GM19463 (cell line): ENCODE results near the gene UNC79.

ENCODE experiments used
- ATAC-seq: cut with Tn5 transposase; IDR thresholded peaks from one replicate; pipeline ENCODE4 v1.9.1; 2021; ENCODE audit warnings: mild to moderate bottlenecking, moderate library complexity; ENCODE audit not compliant: unreplicated experiment

The UNC79 gene

GRCh38 chr14:93705513-93706156 is 274.9 kb downstream of the UNC79 start:
- ATAC-seq = no peak

- ATAC-seq = no peak
Measured at GRCh38 chr14:93706360-93706955, 275.7 kb downstream of the UNC79 start.

- ATAC-seq = no peak
Measured at GRCh38 chr14:93707475-93707874, 276.7 kb downstream of the UNC79 start.

DNA sequence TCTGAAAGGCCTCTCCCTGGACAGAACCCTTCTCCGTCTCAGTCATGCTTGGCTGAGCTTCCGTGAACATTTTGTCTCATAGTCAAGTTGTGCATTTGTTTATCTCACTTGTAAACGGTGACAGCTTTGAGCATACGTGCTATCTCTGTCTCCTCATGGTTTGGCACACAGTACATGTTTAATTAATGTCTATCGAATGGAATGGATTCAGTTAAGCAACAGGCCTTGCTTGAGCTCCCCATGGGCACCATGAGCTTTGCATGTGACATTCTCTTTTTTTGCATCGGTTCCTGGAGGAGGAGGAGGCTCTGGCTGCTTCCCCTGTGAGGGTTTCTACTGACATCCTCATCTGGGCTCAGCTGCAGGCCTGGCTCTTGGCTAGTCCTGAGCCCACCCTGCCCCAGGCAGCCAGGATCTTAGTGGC is 277.6 kb downstream of the UNC79 start:
- ATAC-seq = no peak

DNA sequence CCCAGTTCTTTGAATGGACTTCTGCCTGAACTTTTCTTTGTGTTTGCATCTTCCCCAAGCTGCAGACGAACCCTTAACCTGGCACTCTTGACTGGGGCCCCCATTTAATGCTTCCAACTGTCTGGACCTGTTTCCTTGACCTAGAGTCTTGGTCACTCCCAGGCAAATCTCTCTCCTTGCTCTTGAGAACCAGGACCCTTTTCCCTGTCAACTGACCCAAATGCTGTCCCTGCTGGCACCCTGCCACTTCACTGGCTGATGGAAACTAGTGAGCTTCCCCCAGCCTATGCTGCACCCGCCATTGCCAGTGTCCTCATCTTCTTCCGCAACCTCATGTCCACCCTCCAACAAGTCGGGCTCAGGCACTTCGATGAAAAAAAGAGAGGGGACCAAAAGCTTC is 278.1 kb downstream of the UNC79 start:
- no peak for ATAC-seq

- ATAC-seq = no peak
Measured at GRCh38 chr14:93709249-93709648, 278.5 kb downstream of the UNC79 start.

- no peak for ATAC-seq
Measured at GRCh38 chr14:93712079-93712837, 281.5 kb downstream of the UNC79 start.

DNA sequence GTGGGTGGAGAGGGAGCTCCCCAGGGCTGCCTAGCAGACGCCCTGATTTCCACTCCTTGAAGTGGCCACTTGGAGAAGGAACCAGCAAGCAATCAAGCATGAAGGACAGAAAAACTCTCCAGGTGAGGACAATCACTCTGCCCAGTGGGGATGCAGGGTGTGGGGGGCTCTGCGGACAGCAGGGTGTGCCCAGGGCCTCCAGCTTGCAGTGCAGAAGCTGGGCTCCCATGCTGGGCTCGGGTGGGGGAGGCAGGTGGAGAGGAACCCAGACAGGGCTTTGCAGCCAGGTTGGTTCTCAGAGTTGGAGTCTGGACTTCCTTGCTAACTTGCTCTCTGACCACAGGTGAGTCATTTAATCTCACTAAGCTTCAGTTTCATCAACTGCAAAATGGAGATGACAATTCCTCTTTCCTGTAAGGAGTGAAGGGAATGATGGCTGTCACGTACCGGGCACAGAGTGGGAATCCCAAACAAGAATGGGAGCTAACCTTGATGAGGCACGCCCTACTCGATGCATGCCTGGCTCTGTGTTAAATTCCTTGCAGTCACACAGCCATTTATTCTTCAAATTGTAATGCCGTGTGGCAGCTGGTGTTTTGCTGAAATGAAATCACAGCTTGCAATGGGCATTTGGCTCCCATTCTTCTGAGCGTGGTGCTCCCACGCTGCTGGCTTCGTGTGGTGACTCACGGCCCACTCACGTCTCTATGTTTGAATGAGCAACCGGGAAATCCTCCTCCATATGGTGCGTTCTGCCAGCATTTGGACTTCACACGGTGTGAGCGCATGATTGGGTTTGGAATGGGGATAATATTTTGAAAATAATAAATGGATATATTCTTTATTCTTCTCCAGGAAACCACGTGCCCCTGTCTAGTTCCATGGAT is 282.3 kb downstream of the UNC79 start:
- ATAC-seq = no peak

DNA sequence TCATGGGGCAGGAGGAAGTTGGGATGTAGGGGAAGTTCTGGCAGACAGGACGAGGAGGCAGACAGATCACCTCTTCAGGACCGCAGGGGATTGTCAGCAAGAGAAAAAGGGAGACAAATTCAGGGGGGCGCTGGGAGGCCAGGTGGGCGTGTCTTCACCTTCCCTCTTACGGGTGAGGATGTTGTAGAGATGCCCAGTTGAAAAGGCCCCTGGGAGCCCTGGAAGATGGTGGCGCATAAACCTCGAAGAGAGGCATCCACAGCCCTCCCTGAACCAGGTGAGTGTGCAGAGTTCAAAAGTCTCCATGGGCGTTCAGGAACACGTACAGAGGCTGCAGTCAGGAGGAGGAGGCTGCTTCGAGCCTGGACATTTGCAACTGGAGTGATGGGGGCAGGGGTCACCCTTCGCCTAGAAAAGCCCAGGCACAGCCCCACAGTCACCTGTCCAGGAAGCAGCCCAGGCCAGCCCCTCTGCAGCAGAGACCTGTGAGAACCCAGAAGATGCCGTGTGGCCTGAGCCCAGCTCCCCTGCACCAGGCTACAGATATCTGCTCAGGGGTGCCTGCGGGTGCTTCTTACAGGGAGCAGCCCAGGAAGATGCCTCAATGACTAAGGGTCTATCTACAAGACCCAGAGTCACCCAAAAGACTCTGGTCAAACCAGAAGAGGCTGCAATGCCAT is 283.1 kb downstream of the UNC79 start:
- no peak for ATAC-seq

GRCh38 chr14:93714605-93715004 is 283.9 kb downstream of the UNC79 start:
- ATAC-seq = no peak

- no peak for ATAC-seq
Measured at GRCh38 chr14:93715279-93715927, 284.7 kb downstream of the UNC79 start.

- no peak for ATAC-seq
Measured at GRCh38 chr14:93716002-93716745, 285.4 kb downstream of the UNC79 start.

- no peak for ATAC-seq
Measured at GRCh38 chr14:93716746-93717667, 286.3 kb downstream of the UNC79 start.

- no peak for ATAC-seq
Measured at GRCh38 chr14:93717668-93718320, 287.1 kb downstream of the UNC79 start.

DNA sequence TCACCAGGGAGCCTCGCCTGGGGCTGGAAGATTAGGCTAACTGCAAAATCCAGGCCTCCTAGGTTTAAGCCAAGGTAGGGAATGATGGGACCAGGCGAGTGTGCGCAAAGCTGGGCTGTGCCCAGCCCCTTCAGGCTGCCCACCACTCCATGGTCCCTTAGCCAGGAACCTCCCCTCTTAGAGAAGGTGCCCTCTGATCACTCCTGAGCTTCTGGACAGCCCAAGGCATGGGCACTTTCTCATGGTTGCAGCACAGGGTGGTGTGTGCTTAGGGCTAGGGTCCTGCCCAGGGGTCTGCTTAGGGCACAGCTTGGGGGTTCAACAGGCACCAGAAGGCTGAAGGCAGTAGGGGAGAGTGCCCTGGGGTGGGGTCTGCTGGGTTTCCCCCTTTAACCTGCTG is 288.5 kb downstream of the UNC79 start:
- ATAC-seq = no peak

DNA sequence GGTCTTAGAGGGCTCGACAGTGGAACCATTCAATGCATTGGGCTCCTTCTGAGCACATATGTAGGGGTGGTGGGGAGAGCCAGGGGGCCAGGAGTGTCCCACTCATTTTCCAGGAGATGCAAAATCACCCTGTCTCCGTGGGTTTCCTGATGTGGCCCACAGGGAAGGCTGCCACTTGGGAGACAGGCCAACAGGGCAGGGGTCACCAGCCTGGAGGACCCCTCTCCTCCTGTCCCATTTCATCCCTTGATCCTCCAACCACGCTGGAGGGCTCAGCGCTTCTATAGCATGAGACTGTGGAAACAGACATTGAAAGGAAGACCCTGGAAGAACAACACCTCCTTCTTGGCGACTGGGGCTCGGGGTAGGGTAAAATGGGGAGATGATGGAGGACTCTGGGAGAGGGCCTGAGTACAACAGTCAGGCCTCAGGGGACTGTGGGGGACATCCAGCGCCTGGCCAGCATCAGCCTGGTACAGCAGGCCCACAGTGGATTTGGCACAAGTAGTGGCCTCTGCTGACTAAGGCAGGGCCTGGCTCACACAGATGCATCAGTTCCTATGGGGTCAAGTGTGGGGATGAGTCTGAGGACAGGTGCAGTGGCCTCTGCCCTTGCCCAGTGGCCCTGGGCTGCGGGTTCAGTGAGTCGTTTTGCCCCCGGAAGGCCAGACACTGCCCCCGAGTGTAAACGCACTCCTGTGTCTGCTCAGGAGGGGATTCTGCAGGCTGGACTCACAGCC is 289.5 kb downstream of the UNC79 start:
- no peak for ATAC-seq

- no peak for ATAC-seq
Measured at GRCh38 chr14:93720981-93721483, 290.3 kb downstream of the UNC79 start.
